NK-92 (cell line): Measurements from ENCODE around the gene MC2R.

Experiments
- DNase-seq: peaks from one replicate; lab custom pipeline; 2025; ENCODE audit not compliant: unreplicated experiment; lab: John Stamatoyannopoulos, UW

MC2R gene

GRCh38 chr18:13915391-13915790 lies at the start of gene MC2R:
MC2R (minus strand) TSS chr18:13915536; CDS start chr18:13885518, 30,018 bp downstream.
- no peak for DNase-seq

GRCh38 chr18:13945811-13946210 lies 30.5 kb upstream of the MC2R start:
- no peak for DNase-seq

- DNase-seq = no peak
These were observed 28.0 kb upstream of the MC2R start for GRCh38 chr18:13943338-13943737.

GRCh38 chr18:13940326-13940725 lies 25.0 kb upstream of the MC2R start:
- DNase-seq = no peak

- DNase-seq = no peak
These were observed 19.3 kb upstream of the MC2R start for GRCh38 chr18:13934676-13935075.

- DNase-seq = no peak
These were observed 18.7 kb upstream of the MC2R start for GRCh38 chr18:13934058-13934457.

GRCh38 chr18:13932285-13933025 lies 17.1 kb upstream of the MC2R start:
- DNase-seq = no peak

GRCh38 chr18:13930964-13931363 lies 15.6 kb upstream of the MC2R start:
- no peak for DNase-seq

- DNase-seq = no peak
These were observed 7.9 kb upstream of the MC2R start for GRCh38 chr18:13923221-13923620.

- DNase-seq = no peak
These were observed 3.6 kb upstream of the MC2R start for GRCh38 chr18:13918898-13919297.

- DNase-seq = no peak
These were observed 2.1 kb upstream of the MC2R start for GRCh38 chr18:13917401-13917800.

GRCh38 chr18:13916559-13916958 lies 1.2 kb upstream of the MC2R start:
- no peak for DNase-seq

- DNase-seq = no peak
These were observed 677 bp upstream of the MC2R start for GRCh38 chr18:13915995-13916431.

GRCh38 chr18:13914756-13915155 lies 580 bp downstream of the MC2R start:
- no peak for DNase-seq

GRCh38 chr18:13914170-13914569 lies 1.2 kb downstream of the MC2R start:
- DNase-seq = no peak

- DNase-seq = no peak
These were observed 2.1 kb downstream of the MC2R start for GRCh38 chr18:13913205-13913604.

- no peak for DNase-seq
These were observed 2.7 kb downstream of the MC2R start for GRCh38 chr18:13912601-13913000.

GRCh38 chr18:13910986-13911385 lies 4.3 kb downstream of the MC2R start:
- no peak for DNase-seq

- DNase-seq = no peak
These were observed 4.8 kb downstream of the MC2R start for GRCh38 chr18:13910501-13910900.

- DNase-seq = no peak
These were observed 6.0 kb downstream of the MC2R start for GRCh38 chr18:13909141-13909940.

GRCh38 chr18:13900633-13901032 lies 14.7 kb downstream of the MC2R start:
- DNase-seq = no peak

GRCh38 chr18:13895505-13896033 lies 19.8 kb downstream of the MC2R start:
- no peak for DNase-seq
